CD14-positive monocyte (primary cell): Measurements from ENCODE around the gene C20orf204. TPM values are rescaled to one million over a fixed set of nuclear protein-coding genes. Genes with fewer than 3 reads are reported as not detected.
A peak's percentile ranks its signal among the peaks of the same experiment; 100 is the strongest.

Source experiments
- DNase-seq, 3 donors: peaks; one replicate each; pipeline ENCODE4 v3.0.0-alpha.2; 2011 to 2022
- H2AFZ ChIP-seq: 2 replicates; pipeline ENCODE4 v1.6.0; 2012; ENCODE audit warnings: mild to moderate bottlenecking, low read depth, low read length, inconsistent platforms; ENCODE audit not compliant: insufficient read depth, poor library complexity, severe bottlenecking
- H3K27ac ChIP-seq, 2 donors: 1 replicate in 1 of 2; 2 replicates in 1 of 2; pipeline ENCODE4 v1.5.1; 2012 to 2013; ENCODE audit warnings: low read length in 2 of 2, control low read depth in 1 of 2, inconsistent platforms in 1 of 2, low read depth in 1 of 2, mild to moderate bottlenecking in 1 of 2
- H3K27me3 ChIP-seq, 2 donors: one replicate each; pipeline versions ENCODE4 v1.6.0 to v1.6.1; 2011 to 2013; ENCODE audit warnings: low read length in 2 of 2; ENCODE audit not compliant: control insufficient read depth in 2 of 2, insufficient read depth in 2 of 2
- H3K36me3 ChIP-seq, 2 donors: replicated peaks in 1 of 2; 1 replicate in 1 of 2; 2 replicates in 1 of 2; pipeline versions ENCODE4 v1.5.1 to v1.6.1; 2012 to 2013; ENCODE audit warnings: low read length in 2 of 2, control low read depth in 1 of 2, inconsistent platforms in 1 of 2, mild to moderate bottlenecking in 1 of 2; ENCODE audit not compliant: insufficient read depth in 2 of 2, control insufficient read depth in 1 of 2
- H3K4me1 ChIP-seq, 2 donors: 1 replicate in 1 of 2; 2 replicates in 1 of 2; pipeline versions ENCODE4 v1.5.1 to v1.6.1; 2012 to 2013; ENCODE audit warnings: low read length in 2 of 2, control low read depth in 1 of 2, inconsistent platforms in 1 of 2, mild to moderate bottlenecking in 1 of 2, moderate library complexity in 1 of 2; ENCODE audit not compliant: insufficient read depth in 2 of 2, control insufficient read depth in 1 of 2
- H3K4me2 ChIP-seq: replicated peaks from 2 replicates; pipeline ENCODE3; 2012; ENCODE audit warnings: low read length, moderate library complexity, mild to moderate bottlenecking; ENCODE audit not compliant: poor library complexity, severe bottlenecking; ENCODE audit errors: extremely low read depth
- H3K4me3 ChIP-seq, 3 experiments: fragments of 200-600 bp in 1 of 3; sonication (generic) in 1 of 3; replicated peaks in 1 of 3; 1 replicate in 2 of 3; 2 replicates in 1 of 3; pipeline ENCODE4 v1.5.1; 2011 to 2013; ENCODE audit warnings: low read length in 3 of 3, mild to moderate bottlenecking in 3 of 3, control low read depth in 2 of 3, low read depth in 2 of 3, inconsistent platforms in 1 of 3, moderate library complexity in 1 of 3
- H3K79me2 ChIP-seq: 2 replicates; pipeline ENCODE4 v1.6.0; 2012; ENCODE audit warnings: mild to moderate bottlenecking, control low read depth, inconsistent platforms, low read length, moderate library complexity; ENCODE audit not compliant: insufficient read depth
- H3K9ac ChIP-seq: 2 replicates; pipeline ENCODE4 v1.6.0; 2017; ENCODE audit warnings: low read length, mild to moderate bottlenecking; ENCODE audit not compliant: insufficient read depth, poor library complexity, severe bottlenecking
- H3K9me3 ChIP-seq, 2 donors: replicated peaks in 1 of 2; 1 replicate in 1 of 2; 2 replicates in 1 of 2; pipeline versions ENCODE4 v1.5.1 to v1.6.1; 2012 to 2013; ENCODE audit warnings: low read length in 2 of 2, control low read depth in 1 of 2; ENCODE audit not compliant: control insufficient read depth in 1 of 2, insufficient read depth in 1 of 2
- H4K20me1 ChIP-seq: 2 replicates; pipeline ENCODE4 v1.6.0; 2012; ENCODE audit warnings: mild to moderate bottlenecking, low read length, control low read depth, moderate library complexity; ENCODE audit not compliant: insufficient read depth
- H3K27ac Mint-ChIP-seq, 7 donors: one replicate each; pipeline ENCODE4 v1.8.0; 2020; ENCODE audit warnings: mild to moderate bottlenecking in 7 of 7, mixed read lengths in 7 of 7, moderate library complexity in 6 of 7, inconsistent platforms in 2 of 7
- H3K27me3 Mint-ChIP-seq, 3 donors: one replicate each; pipeline ENCODE4 v1.8.0; 2021 to 2022; ENCODE audit warnings: low read depth in 3 of 3, mild to moderate bottlenecking in 3 of 3, mixed read lengths in 3 of 3, moderate library complexity in 3 of 3, inconsistent platforms in 1 of 3
- H3K36me3 Mint-ChIP-seq, 2 donors: one replicate each; pipeline ENCODE4 v1.8.0; 2020; ENCODE audit warnings: mixed read lengths in 2 of 2, inconsistent platforms in 1 of 2, mild to moderate bottlenecking in 1 of 2
- H3K4me1 Mint-ChIP-seq: one replicate; pipeline ENCODE4 v1.8.0; 2020; ENCODE audit warnings: mild to moderate bottlenecking, mixed read lengths
- H3K4me3 Mint-ChIP-seq, 2 donors: one replicate each; pipeline ENCODE4 v1.8.0; 2020; ENCODE audit warnings: mild to moderate bottlenecking in 2 of 2, mixed read lengths in 2 of 2, moderate library complexity in 1 of 2
- H3K9me3 Mint-ChIP-seq, 7 donors: one replicate each; pipeline ENCODE4 v1.8.0; 2020 to 2022; ENCODE audit warnings: mixed read lengths in 7 of 7, mild to moderate bottlenecking in 6 of 7, moderate library complexity in 6 of 7, inconsistent platforms in 2 of 7
- WGBS: methylation state at CpG from one replicate; pipeline ENCODE4 v1.1.5; 2013; ENCODE audit warnings: missing lambda C conversion rate; ENCODE audit not compliant: insufficient coverage; 5-methylcytosine and 5-hydroxymethylcytosine counted together
- intact Hi-C, 2 donors: fragments of 100-400 bp; cut with micrococcal nuclease; formaldehyde crosslinking; loops; one replicate each; pipeline versions ENCODE4 v1.15.0 to v1.15.1; 2023
- polyA plus RNA-seq, 3 donors: library from polyadenylated mRNA; depleted of rRNA in 1 of 3; unstranded in 2 of 3; stranded (reverse) in 1 of 3; fragments of 300-500 nt in 2 of 3; fragments of >200 nt in 1 of 3; fragmentation: Illumina TruSeq in 2 of 3; gene quantifications; 1 replicate in 2 of 3; 2 replicates in 1 of 3; pipeline ENCODE4 v1.2.3, GENCODE V29; 2012 to 2021
- TF ChIP-seq, protein P1 (sequence below): fragments of 200-600 bp; IDR thresholded peaks from one replicate; pipeline ENCODE4 v1.8.0; 2022; ENCODE audit warnings: antibody characterized with exemption, mild to moderate bottlenecking

The C20orf204 gene
- polyA plus RNA-seq, 3 donors = 0.20 TPM; not detected in 2

DNA sequence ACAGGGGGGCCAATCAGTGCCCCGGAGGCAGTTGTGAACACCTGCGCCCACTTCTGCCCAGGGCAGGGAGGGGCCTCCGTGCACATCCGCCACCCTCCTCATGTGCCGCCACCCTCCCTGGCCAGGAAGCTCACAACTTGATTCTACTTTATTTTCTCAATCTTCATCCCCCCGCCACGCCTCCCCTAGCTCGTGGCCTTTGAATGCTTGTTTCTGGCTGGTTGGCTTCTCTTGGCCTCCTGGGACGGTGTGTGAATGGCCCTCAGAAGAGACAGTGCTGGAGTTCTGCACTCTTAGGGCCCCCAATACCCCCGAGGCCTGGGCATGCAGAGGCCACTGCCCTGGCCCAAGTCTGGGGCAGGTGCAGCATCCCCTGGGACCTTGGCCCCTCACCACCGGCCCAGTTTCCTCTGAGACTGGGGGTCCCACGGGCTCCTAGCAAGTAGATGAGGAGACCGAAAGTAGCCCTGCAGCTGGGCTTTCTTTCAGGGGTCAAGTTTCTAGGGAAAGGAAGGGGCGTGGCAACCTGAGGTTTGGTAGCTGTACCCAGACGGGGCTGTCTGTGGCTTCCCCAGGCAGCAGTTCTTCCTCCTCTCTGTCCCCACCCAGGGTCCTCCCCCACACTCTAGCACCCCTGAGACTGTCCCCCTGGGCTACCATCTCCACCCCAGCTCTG, 42.0 kb downstream of the C20orf204 start:
- peaks cover 4 to 5% (median 4%) of the 10 kb centered on the region in 3 donors for H3K27me3 Mint-ChIP-seq
- H3K27ac ChIP-seq = peak overlapping the region; percentile 81 to 86
- H3K4me3 ChIP-seq = peak overlapping the region; percentile 78 to 100 (median 84)
- H3K36me3 ChIP-seq = peaks cover 33% of the 10 kb centered on the region in 2 donors
- peak overlapping the region; percentile 92 for H3K4me2 ChIP-seq
- H3K36me3 Mint-ChIP-seq = peaks cover 25 to 38% of the 10 kb centered on the region in 2 donors
- H3K9ac ChIP-seq = peak overlapping the region; percentile 88
- DNase-seq = peak in 1 of 3 donors; percentile 55
- H3K79me2 ChIP-seq = peaks cover 87% of the 10 kb centered on the region
- no peak overlapping the region for H2AFZ ChIP-seq
- peak overlapping the region; percentile 95 to 97 for H3K4me3 Mint-ChIP-seq
- H3K4me1 Mint-ChIP-seq = peaks cover 48% of the 10 kb centered on the region
- no peaks in the 10 kb centered on the region for H3K9me3 ChIP-seq
- intact Hi-C loops = loop anchor here in 1 of 2 donors (2.0 kb wide), 1 partner anchor 15 kb away; the partner anchor contains the start of gene TCEA2
- peak overlapping the region; percentile 89 to 94 (median 93) for H3K27ac Mint-ChIP-seq
- WGBS = 0% methylated on average over 11 of the region's 15 CpGs
- no peaks in the 10 kb centered on the region for H3K27me3 ChIP-seq
- no peaks in the 10 kb centered on the region for H3K9me3 Mint-ChIP-seq
- H3K4me1 ChIP-seq = peaks cover 46 to 72% of the 10 kb centered on the region in 2 donors
- peaks cover 94% of the 10 kb centered on the region for H4K20me1 ChIP-seq
- TF ChIP-seq, protein P1, sequence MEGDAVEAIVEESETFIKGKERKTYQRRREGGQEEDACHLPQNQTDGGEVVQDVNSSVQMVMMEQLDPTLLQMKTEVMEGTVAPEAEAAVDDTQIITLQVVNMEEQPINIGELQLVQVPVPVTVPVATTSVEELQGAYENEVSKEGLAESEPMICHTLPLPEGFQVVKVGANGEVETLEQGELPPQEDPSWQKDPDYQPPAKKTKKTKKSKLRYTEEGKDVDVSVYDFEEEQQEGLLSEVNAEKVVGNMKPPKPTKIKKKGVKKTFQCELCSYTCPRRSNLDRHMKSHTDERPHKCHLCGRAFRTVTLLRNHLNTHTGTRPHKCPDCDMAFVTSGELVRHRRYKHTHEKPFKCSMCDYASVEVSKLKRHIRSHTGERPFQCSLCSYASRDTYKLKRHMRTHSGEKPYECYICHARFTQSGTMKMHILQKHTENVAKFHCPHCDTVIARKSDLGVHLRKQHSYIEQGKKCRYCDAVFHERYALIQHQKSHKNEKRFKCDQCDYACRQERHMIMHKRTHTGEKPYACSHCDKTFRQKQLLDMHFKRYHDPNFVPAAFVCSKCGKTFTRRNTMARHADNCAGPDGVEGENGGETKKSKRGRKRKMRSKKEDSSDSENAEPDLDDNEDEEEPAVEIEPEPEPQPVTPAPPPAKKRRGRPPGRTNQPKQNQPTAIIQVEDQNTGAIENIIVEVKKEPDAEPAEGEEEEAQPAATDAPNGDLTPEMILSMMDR = no peak

DNA sequence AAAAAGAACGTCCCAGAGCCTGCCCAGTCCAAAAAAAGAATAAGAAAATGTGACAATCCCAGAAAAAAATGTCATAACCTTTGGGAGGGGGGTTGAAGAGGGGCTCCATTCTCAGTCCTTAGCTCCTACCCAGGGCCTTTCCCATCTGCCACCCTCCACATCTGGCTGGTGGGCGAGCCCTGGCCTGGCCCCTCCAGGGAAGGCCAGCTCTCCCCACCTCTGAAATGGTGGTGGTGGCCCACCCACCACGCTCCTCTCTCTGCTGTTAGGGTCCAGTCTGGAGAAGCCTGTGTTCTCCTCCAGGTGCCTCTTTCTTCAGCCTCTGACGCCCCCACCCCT, 42.9 kb downstream of the C20orf204 start:
- Histone ChIP-seq H3K4me2 (peak overlapping the region; percentile 92), H2AFZ (peak overlapping the region; percentile 54), H3K27me3 (no peaks in the 10 kb centered on the region), H3K27ac (peak overlapping the region; percentile 81 to 86), H3K4me3 (peak overlapping the region; percentile 78 to 100 (median 84)), H3K9ac (peak overlapping the region; percentile 88), H3K9me3 (no peaks in the 10 kb centered on the region), H3K4me1 (peaks cover 50 to 77% of the 10 kb centered on the region in 2 donors), H4K20me1 (peaks cover 88% of the 10 kb centered on the region), H3K36me3 (peaks cover 24% of the 10 kb centered on the region in 2 donors), H3K79me2 (peaks cover 82% of the 10 kb centered on the region)
- peaks cover 4 to 6% (median 5%) of the 10 kb centered on the region in 3 donors for H3K27me3 Mint-ChIP-seq
- intact Hi-C loops = loop anchor here (1.0 to 2.0 kb wide), 2 partner anchors 16 kb away; partner anchors contain the start of gene TCEA2 (in 2 of the 2)
- TF ChIP-seq, protein P1 = no peak
- peaks cover 19 to 30% of the 10 kb centered on the region in 2 donors for H3K36me3 Mint-ChIP-seq
- peak overlapping the region; percentile 89 to 94 (median 93) for H3K27ac Mint-ChIP-seq
- no peaks in the 10 kb centered on the region for H3K9me3 Mint-ChIP-seq
- H3K4me3 Mint-ChIP-seq = peak overlapping the region; percentile 95 to 97
- peaks cover 51% of the 10 kb centered on the region for H3K4me1 Mint-ChIP-seq
- WGBS = 0% methylated on average over 3 of the region's 4 CpGs
- no peak for DNase-seq
